PC-3 (cell line): ENCODE measurements around the gene ITGA4.

ENCODE experiments used
- EZH2 ChIP-seq: fragments of 300-600 bp; sonication (generic); IDR thresholded peaks from one replicate; pipeline ENCODE4 v1.6.1; 2017; ENCODE audit warnings: antibody characterized with exemption, mild to moderate bottlenecking, low read length; ENCODE audit not compliant: unreplicated experiment
- EZH2phosphoT487 ChIP-seq: fragments of 300-600 bp; sonication (generic); IDR thresholded peaks from 2 replicates; pipeline ENCODE4 v1.6.1; 2018; ENCODE audit warnings: mild to moderate bottlenecking, antibody characterized with exemption, low read length, borderline replicate concordance
- TF ChIP-seq, protein P1 (sequence below): fragments of 300-600 bp; sonication (generic); conservative IDR thresholded peaks from 2 replicates; pipeline ENCODE4 v1.5.1; 2017; ENCODE audit warnings: antibody characterized with exemption, low read depth, mild to moderate bottlenecking, low read length

DNA sequence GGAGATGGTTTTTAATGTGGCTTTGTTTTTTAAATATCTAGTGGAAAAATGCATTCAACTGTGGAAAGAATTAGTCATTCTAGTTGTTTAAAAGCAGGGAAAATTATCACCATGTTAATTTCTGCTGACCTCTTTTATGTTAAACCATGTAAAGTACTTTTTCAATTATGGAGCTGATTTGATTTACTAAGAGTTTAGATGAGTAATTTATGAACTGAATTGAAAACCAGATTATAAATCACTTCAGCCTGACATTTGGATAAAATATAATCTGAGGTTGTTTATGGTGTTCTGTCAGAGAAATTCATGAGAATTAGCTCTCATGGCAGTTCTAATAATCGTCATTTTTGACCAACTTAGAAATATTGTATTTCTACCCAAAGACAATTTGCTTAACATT is 11.6 kb downstream of the ITGA4 start:
- TF ChIP-seq, protein P1, sequence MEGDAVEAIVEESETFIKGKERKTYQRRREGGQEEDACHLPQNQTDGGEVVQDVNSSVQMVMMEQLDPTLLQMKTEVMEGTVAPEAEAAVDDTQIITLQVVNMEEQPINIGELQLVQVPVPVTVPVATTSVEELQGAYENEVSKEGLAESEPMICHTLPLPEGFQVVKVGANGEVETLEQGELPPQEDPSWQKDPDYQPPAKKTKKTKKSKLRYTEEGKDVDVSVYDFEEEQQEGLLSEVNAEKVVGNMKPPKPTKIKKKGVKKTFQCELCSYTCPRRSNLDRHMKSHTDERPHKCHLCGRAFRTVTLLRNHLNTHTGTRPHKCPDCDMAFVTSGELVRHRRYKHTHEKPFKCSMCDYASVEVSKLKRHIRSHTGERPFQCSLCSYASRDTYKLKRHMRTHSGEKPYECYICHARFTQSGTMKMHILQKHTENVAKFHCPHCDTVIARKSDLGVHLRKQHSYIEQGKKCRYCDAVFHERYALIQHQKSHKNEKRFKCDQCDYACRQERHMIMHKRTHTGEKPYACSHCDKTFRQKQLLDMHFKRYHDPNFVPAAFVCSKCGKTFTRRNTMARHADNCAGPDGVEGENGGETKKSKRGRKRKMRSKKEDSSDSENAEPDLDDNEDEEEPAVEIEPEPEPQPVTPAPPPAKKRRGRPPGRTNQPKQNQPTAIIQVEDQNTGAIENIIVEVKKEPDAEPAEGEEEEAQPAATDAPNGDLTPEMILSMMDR = no peak
- no peak for TF ChIP-seq EZH2phosphoT487
- TF ChIP-seq EZH2 = no peak
